A549 treated with CpdA at 1 μM for 4 hours (cell line): ENCODE data around the gene PDCL2. TPM values are rescaled to one million over a fixed set of nuclear protein-coding genes. Genes with fewer than 3 reads are reported as not detected.

Experiments used
- total RNA-seq: library from RNA; stranded (reverse); fragments of 200-300 nt; extraction: Qiagen RNA extraction; gene quantifications from 5 replicates; pipeline ENCODE4 v1.2.3, GENCODE V29; 2022; ENCODE audit warnings: low read depth

Gene PDCL2, protein sequence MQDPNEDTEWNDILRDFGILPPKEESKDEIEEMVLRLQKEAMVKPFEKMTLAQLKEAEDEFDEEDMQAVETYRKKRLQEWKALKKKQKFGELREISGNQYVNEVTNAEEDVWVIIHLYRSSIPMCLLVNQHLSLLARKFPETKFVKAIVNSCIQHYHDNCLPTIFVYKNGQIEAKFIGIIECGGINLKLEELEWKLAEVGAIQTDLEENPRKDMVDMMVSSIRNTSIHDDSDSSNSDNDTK
- not detected in 5 replicates for total RNA-seq

GRCh38 chr4:55592014-55592413 is at the start of gene PDCL2:
Gene PDCL2 (minus strand): TSS chr4:55592245. CDS start chr4:55592109, 136 bp downstream.

GRCh38 chr4:55635741-55636655 is 44.0 kb upstream of the PDCL2 start, which contains the start of gene NMU:
Gene NMU (minus strand): TSS chr4:55636298. CDS start chr4:55636192, 106 bp downstream.

DNA sequence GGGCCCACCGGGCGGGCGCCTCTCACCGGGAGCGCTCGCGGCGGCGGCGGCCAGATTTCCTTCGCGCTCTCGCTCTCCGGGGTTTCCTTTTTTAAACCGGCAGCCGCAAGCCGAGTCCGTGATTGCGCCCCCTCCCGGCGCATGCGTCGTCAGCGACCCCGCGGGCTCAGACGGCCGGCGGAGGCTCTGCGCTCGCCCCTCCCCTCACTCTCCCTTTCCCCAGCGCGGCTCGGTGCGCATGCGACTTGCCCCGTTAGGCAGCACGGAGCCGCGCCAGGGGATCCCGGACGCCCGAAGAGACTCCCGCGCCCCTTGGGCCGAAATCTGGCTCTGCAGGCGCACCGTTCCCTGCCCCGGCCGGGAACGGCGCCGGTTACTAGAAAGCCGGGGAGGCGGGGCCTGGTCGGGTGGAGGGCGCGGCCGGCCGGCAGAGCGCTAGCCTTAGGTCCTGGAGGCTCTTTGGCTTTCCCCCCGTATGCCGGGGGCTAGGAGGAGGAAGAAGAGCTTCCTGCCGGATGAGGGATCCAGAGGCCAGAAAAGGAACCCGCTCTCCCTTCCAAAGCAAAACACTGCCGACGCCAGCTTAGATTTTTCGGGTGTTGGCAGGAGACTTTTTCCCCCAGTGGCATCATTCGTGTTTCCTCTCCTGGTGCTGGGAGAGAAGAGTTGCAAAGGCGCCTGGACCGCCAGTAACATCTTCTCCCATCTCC is 45.1 kb downstream of the PDCL2 start, which contains the start of gene CLOCK:
CLOCK (minus strand) TSS at position 154 of the 710 bp plus-strand sequence. CDS start 64,124 bp downstream, outside the sequence.

Other genes with a start within 250 kb of the PDCL2 start
- gene SRD5A3, start 246.0 kb downstream of the PDCL2 start, total RNA-seq: 5.3 to 11.0 TPM (median 9.2 TPM) in 5 replicates
- gene TMEM165, start 196.3 kb downstream of the PDCL2 start, total RNA-seq: 47.7 to 55.7 TPM (median 49.5 TPM) in 5 replicates
- gene CLOCK, start 45.3 kb downstream of the PDCL2 start, total RNA-seq: 4.8 to 6.1 TPM (median 5.3 TPM) in 5 replicates
- gene NMU, start 44.1 kb upstream of the PDCL2 start, total RNA-seq: 0.46 to 0.98 TPM (median 0.73 TPM) in 5 replicates
- gene EXOC1L, start 227.5 kb upstream of the PDCL2 start, total RNA-seq: not detected in 5 replicates